OCI-LY3 (cell line): ENCODE data around the gene IRX6.

ENCODE experiments used
- H2AFZ ChIP-seq: fragments of 200-600, 300-600 bp; shearing (Covaris generic); 2 replicates; pipeline ENCODE4 v1.6.0; 2014; ENCODE audit warnings: antibody characterized with exemption, low read depth, low read length
- H3K27ac ChIP-seq: fragments of 200-600, 300-600 bp; sonication (generic); 2 replicates; pipeline ENCODE4 v1.5.1; 2014; ENCODE audit warnings: mild to moderate bottlenecking, low read length, moderate library complexity, mixed read lengths
- H3K27me3 ChIP-seq: fragments of 200-600, 300-600 bp; sonication (generic); 2 replicates; pipeline ENCODE4 v1.6.1; 2014; ENCODE audit warnings: low read depth, low read length, mixed read lengths
- H3K36me3 ChIP-seq: fragments of 200-600, 300-600 bp; sonication (generic); replicated peaks from 2 replicates; pipeline ENCODE3; 2014; ENCODE audit warnings: low read depth, low read length, mixed read lengths
- H3K4me1 ChIP-seq: fragments of 300-600, 200-600 bp; sonication (generic); 2 replicates; pipeline ENCODE4 v1.6.1; 2014; ENCODE audit warnings: low read length, mixed read lengths
- H3K4me2 ChIP-seq: fragments of 200-600, 300-600 bp; sonication (generic); 2 replicates; pipeline ENCODE4 v1.6.1; 2014; ENCODE audit warnings: low read length, mixed read lengths
- H3K4me3 ChIP-seq: fragments of 300-600, 200-600 bp; sonication (generic); 2 replicates; pipeline ENCODE4 v1.5.1; 2014; ENCODE audit warnings: antibody characterized with exemption, mild to moderate bottlenecking, low read length, moderate library complexity
- H3K79me2 ChIP-seq: fragments of 300-600, 200-600 bp; shearing (Covaris generic); 2 replicates; pipeline ENCODE4 v1.6.1; 2014; ENCODE audit warnings: mild to moderate bottlenecking, low read length, mixed read lengths
- H3K9ac ChIP-seq: fragments of 300-600, 200-600 bp; shearing (Covaris generic); 2 replicates; pipeline ENCODE4 v1.6.0; 2014; ENCODE audit warnings: mild to moderate bottlenecking, low read length, moderate library complexity
- H3K9me3 ChIP-seq: fragments of 200-600, 300-600 bp; shearing (Covaris generic); 2 replicates; pipeline ENCODE4 v1.6.1; 2014; ENCODE audit warnings: low read length, mixed read lengths; ENCODE audit not compliant: insufficient read depth
- H4K20me1 ChIP-seq: fragments of 200-600, 300-600 bp; sonication (generic); 2 replicates; pipeline ENCODE4 v1.6.1; 2016; ENCODE audit warnings: low read length, mixed read lengths; ENCODE audit not compliant: insufficient read depth
- EZH2phosphoT487 ChIP-seq: fragments of 200-600 bp; shearing (Covaris generic); IDR thresholded peaks from 2 replicates; pipeline ENCODE4 v1.6.1; 2018; ENCODE audit warnings: antibody characterized with exemption, mixed run types, low read depth
- TF ChIP-seq, protein P1 (sequence below): fragments of 200-600, 300-600 bp; sonication (generic); IDR thresholded peaks from 2 replicates; pipeline ENCODE4 v1.5.1; 2014; ENCODE audit warnings: antibody characterized with exemption, low read length, low read depth

The IRX6 gene

DNA sequence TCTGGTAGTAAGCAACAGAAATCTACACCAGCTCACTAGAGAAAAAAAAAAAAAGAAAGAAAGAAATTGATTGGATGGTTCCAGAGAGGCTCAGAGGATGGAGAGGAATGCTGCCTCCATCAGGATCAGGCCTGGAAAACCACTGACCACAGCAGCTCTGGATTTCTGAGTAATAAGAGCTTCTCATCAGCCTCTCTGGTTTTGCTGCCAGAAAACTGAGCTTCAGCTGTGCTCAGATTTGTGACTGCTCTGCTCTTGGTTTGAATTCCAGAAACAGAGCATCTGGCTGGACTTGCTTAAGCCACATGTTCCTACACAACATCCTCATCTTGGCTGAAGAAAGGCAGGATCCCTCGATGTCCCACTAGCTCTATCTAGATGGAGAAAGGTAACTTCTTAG lies 25.9 kb downstream of the IRX6 start:
- Histone ChIP-seq H4K20me1 (no peaks in the 10 kb centered on the region), H3K9ac (no peak overlapping the region), H3K27ac (no peak overlapping the region), H3K27me3 (no peaks in the 10 kb centered on the region), H3K9me3 (no peaks in the 10 kb centered on the region), H3K4me3 (no peak overlapping the region), H3K36me3 (no peaks in the 10 kb centered on the region), H3K4me2 (no peak overlapping the region), H2AFZ (no peak overlapping the region), H3K79me2 (no peaks in the 10 kb centered on the region), H3K4me1 (no peaks in the 10 kb centered on the region)
- TF ChIP-seq EZH2phosphoT487: no peak
- TF ChIP-seq, protein P1, sequence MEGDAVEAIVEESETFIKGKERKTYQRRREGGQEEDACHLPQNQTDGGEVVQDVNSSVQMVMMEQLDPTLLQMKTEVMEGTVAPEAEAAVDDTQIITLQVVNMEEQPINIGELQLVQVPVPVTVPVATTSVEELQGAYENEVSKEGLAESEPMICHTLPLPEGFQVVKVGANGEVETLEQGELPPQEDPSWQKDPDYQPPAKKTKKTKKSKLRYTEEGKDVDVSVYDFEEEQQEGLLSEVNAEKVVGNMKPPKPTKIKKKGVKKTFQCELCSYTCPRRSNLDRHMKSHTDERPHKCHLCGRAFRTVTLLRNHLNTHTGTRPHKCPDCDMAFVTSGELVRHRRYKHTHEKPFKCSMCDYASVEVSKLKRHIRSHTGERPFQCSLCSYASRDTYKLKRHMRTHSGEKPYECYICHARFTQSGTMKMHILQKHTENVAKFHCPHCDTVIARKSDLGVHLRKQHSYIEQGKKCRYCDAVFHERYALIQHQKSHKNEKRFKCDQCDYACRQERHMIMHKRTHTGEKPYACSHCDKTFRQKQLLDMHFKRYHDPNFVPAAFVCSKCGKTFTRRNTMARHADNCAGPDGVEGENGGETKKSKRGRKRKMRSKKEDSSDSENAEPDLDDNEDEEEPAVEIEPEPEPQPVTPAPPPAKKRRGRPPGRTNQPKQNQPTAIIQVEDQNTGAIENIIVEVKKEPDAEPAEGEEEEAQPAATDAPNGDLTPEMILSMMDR: no peak

DNA sequence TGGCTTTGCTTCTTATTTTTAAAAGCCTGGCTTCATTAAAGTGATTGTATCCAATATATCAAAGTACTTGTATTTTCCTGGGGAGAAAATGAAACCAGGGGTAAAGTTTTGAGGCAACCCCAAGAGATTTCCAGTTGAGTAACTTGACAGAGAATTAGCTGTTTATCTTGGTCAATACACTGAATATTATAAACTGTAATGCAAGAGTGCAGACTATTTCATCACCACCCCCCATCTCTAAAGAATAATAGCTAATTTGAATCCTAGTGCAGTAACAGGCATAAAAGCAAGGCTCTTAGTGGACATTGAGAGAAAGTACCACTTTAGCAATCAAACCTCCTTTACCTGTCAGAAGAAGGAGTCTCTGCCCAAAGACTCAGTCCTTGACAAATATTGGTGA lies 27.0 kb downstream of the IRX6 start:
- no peak for TF ChIP-seq EZH2phosphoT487
- TF ChIP-seq, protein P1: no peak

DNA sequence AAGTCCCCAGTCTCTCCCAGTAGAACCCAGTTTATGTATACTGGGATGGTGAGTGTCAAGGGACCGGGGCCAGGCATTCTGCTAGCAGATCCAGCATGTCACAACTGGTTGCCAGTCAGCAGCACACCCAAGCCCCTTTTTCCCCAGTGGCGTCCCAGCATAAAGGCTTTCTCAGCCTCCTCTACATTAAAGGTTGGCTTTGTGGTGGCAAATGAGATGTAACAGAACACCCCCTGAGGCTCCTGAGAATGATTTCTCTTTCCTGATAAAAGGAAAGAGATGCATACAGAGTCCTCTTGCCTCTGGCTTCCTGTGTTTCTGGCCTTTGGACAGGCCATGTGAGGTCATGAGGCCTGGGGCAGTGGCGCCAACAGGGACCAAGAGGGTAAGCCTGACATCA lies 27.9 kb downstream of the IRX6 start:
- Histone ChIP-seq H4K20me1 (no peaks in the 10 kb centered on the region), H3K4me1 (no peaks in the 10 kb centered on the region), H3K27ac (no peak overlapping the region), H3K4me3 (no peak overlapping the region), H3K4me2 (no peak overlapping the region), H3K9ac (no peak overlapping the region), H3K79me2 (no peaks in the 10 kb centered on the region), H3K27me3 (no peaks in the 10 kb centered on the region), H3K36me3 (no peaks in the 10 kb centered on the region), H3K9me3 (no peaks in the 10 kb centered on the region), H2AFZ (no peak overlapping the region)
- TF ChIP-seq, protein P1: no peak
- no peak for TF ChIP-seq EZH2phosphoT487

More for the DNA sequence above, 27.0 kb downstream of the IRX6 start:
- no peak overlapping the region for H3K9ac ChIP-seq
- H3K27ac ChIP-seq: no peak overlapping the region
- no peaks in the 10 kb centered on the region for H3K4me1 ChIP-seq
- no peaks in the 10 kb centered on the region for H3K27me3 ChIP-seq
- H3K79me2 ChIP-seq: no peaks in the 10 kb centered on the region
- H2AFZ ChIP-seq: no peak overlapping the region
- no peaks in the 10 kb centered on the region for H3K36me3 ChIP-seq
- H3K4me2 ChIP-seq: no peak overlapping the region
- H4K20me1 ChIP-seq: no peaks in the 10 kb centered on the region
- H3K4me3 ChIP-seq: no peak overlapping the region
- H3K9me3 ChIP-seq: no peaks in the 10 kb centered on the region

DNA sequence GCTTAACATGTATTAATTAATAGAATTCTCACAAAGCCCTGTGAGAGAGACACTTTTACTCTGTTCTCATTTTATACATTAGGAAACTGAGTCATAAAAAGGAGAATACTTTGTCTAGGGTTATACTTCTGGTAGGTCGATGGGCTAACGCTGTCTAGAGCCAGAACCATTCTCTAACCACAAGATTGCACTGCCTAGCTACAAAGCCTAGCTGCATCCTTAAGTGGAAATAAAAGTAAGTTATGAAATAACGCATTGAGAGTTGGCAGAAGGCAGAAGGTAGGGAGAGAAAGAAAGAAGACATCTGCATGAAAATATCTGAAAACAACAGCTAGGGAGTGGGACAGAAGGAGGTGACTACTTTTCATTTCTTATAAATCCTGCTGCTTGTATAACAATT lies 33.2 kb downstream of the IRX6 start:
- Histone ChIP-seq H3K27me3 (no peaks in the 10 kb centered on the region), H3K27ac (no peak overlapping the region), H3K9me3 (no peaks in the 10 kb centered on the region), H2AFZ (no peak overlapping the region), H4K20me1 (no peaks in the 10 kb centered on the region), H3K36me3 (no peaks in the 10 kb centered on the region), H3K4me3 (no peak overlapping the region), H3K9ac (no peak overlapping the region), H3K4me1 (no peaks in the 10 kb centered on the region), H3K4me2 (no peak overlapping the region), H3K79me2 (no peaks in the 10 kb centered on the region)
- TF ChIP-seq, protein P1: no peak
- TF ChIP-seq EZH2phosphoT487: no peak
